BJ (cell line): Measurements from ENCODE around the gene CLEC4E. TPM values are rescaled to one million over a fixed set of nuclear protein-coding genes. Genes with fewer than 3 reads are reported as not detected.

Experiments
- CTCF ChIA-PET: fragments of 350-600 bp; formaldehyde crosslinking; extraction: SDS; loops from one replicate; lab custom pipeline; 2021; ENCODE audit warnings: antibody characterized with exemption, inconsistent platforms; lab: Yijun Ruan, JAX
- POLR2A ChIA-PET: fragments of 300-600 bp; sonication (Branson Sonifier 250); formaldehyde crosslinking; extraction: SDS; loops from one replicate; lab custom pipeline; 2021; ENCODE audit warnings: antibody characterized with exemption; lab: Charles Lee
- DNase-seq: peaks from one replicate; pipeline ENCODE4 v3.0.0-alpha.2; 2011; ENCODE audit warnings: low read depth
- H3K27me3 ChIP-seq: 2 replicates; pipeline ENCODE4 v1.6.0; 2011; ENCODE audit warnings: low read length; ENCODE audit not compliant: control insufficient read depth, insufficient read depth
- H3K36me3 ChIP-seq: 2 replicates; pipeline ENCODE4 v1.5.1; 2011; ENCODE audit warnings: low read length; ENCODE audit not compliant: control insufficient read depth, insufficient read depth
- H3K4me3 ChIP-seq: 2 replicates; pipeline ENCODE4 v1.5.1; 2011; ENCODE audit warnings: low read depth, mild to moderate bottlenecking, control low read depth, low read length
- CTCF ChIP-seq: IDR thresholded peaks from 2 replicates; pipeline ENCODE4 v1.5.1; 2011; ENCODE audit warnings: low read depth, mild to moderate bottlenecking, control low read depth, inconsistent platforms, low read length, moderate library complexity; ENCODE audit not compliant: insufficient read depth
- polyA plus RNA-seq: library from polyadenylated mRNA; depleted of rRNA; stranded (reverse); fragments of >200 nt; gene quantifications from 2 replicates; pipeline ENCODE4 v1.2.3, GENCODE V29; 2011

Gene CLEC4E
- polyA plus RNA-seq, 1 experiment = not detected

- ChIA-PET POLR2A (no interaction called here), CTCF (no interaction called here)
- Histone ChIP-seq H3K4me3 (no peak overlapping the region), H3K27me3 (no peaks in the 10 kb centered on the region), H3K36me3 (no peaks in the 10 kb centered on the region)
- TF ChIP-seq CTCF = no peak
- DNase-seq = no peak
Measured at GRCh38 chr12:8561011-8561410, 20.3 kb upstream of the CLEC4E start.

GRCh38 chr12:8559676-8560075 is 19.0 kb upstream of the CLEC4E start:
- Histone ChIP-seq H3K36me3 (no peaks in the 10 kb centered on the region), H3K27me3 (no peaks in the 10 kb centered on the region), H3K4me3 (no peak overlapping the region)
- no peak for TF ChIP-seq CTCF
- CTCF ChIA-PET = no interaction called here
- DNase-seq = no peak
- POLR2A ChIA-PET = no interaction called here

DNA sequence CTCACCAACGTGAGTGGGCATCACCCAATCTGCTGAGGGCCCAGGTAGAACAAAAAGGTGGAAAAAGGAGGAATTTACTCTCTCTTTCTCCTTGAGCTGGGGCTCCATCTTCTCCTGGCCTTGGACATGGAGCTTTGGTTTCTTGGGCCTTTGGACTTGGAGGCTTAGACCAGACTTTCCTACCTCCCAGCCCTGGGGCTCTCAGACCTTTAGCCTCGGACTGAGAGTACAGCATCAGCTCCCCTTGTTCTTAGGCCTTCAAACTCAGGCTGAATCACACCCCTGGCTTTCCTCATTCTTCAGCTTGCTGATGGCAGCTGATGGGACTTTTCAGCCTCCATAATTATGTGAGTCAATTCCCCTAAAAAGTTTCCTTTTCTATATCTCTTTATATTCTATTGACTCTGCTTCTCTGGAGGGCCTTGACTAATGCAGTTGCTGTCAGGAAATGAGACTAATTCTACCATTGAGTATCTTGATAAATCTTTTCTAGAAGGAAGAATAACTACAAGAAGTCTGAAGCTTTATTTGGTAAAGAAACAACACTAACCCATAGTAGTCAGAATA is 15.9 kb upstream of the CLEC4E start:
- no peak for TF ChIP-seq CTCF
- ChIA-PET CTCF (interaction anchor here (1.1 kb wide), 1 partner anchor 13 kb away, joined by 4 read pairs; no protein-coding TSS in a partner anchor), POLR2A (interaction anchor here (0.5 kb wide), 1 partner anchor 175 kb away, joined by 3 read pairs; no protein-coding TSS in a partner anchor)
- no peak overlapping the region for H3K4me3 ChIP-seq
- no peaks in the 10 kb centered on the region for H3K36me3 ChIP-seq
- no peak for DNase-seq
- H3K27me3 ChIP-seq = no peaks in the 10 kb centered on the region

GRCh38 chr12:8554451-8555195 is 13.9 kb upstream of the CLEC4E start:
- no peak for DNase-seq
- CTCF ChIA-PET = interaction anchor here (0.7 to 1.5 kb wide), 2 partner anchors 10 to 13 kb away, joined by 3 to 4 read pairs; partner anchors contain the start of gene CLEC4E
- TF ChIP-seq CTCF = no peak
- Histone ChIP-seq H3K36me3 (no peaks in the 10 kb centered on the region), H3K4me3 (no peak overlapping the region), H3K27me3 (no peaks in the 10 kb centered on the region)
- POLR2A ChIA-PET = no interaction called here

GRCh38 chr12:8553088-8553627 is 12.5 kb upstream of the CLEC4E start:
- TF ChIP-seq CTCF = no peak
- ChIA-PET CTCF (interaction anchor here (1.1 to 1.8 kb wide), 2 partner anchors 9 to 102 kb away, joined by 3 to 5 read pairs; no protein-coding TSS in a partner anchor), POLR2A (no interaction called here)
- no peak for DNase-seq
- no peaks in the 10 kb centered on the region for H3K27me3 ChIP-seq
- no peak overlapping the region for H3K4me3 ChIP-seq
- H3K36me3 ChIP-seq = no peaks in the 10 kb centered on the region
